ENCODE results near the gene WNT3A.

DNA sequence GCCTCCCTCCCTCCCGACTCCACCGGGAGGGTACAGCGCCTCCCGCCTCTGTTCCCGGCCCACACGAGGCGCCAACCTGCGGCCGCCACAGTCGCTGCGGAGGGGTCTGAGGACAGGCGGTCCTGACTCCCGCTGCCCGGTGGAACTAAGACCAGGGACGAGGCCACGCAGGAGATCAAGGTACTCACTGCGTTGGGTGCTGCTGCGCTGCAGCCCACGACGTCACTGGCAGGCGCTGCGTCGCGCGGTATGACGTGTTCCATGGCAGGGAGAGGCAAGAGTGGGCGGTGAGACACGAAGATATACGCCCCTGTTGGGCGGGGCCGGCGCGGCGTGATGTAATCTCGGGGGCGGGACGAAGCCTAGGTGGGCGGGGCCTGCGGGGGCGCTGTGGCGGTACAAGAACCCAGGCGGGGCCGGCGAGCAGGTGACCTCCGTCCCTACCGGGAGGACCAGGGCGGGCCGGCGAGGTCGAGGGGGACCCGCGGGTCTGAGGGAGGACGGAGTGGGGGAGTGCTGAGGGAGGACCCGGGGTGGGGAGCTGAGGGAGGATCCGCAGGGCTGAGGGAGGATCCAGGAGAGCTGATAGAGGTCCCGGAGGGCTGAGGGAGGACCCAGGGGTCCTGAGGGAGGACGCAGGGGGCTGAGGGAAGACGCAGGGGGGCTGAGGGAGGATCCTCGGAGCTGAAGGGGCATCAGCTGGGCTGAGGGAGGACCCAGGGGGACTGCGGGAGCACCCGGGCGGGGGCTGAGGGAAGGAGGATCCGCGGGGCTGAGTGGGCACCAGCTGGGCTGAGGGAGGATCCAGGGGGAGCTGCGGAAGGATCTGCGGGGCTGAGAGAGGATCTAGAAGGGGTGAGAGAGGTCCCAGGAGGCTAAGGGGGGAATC lies 102.5 kb downstream of the WNT3A start, which contains the start of gene MRPL55:
- no peak for TF ChIP-seq EZH2 (IDR thresholded peaks at IDR 0.05; ENCODE audit: low read depth, unreplicated experiment)
- TF ChIP-seq, protein P1, sequence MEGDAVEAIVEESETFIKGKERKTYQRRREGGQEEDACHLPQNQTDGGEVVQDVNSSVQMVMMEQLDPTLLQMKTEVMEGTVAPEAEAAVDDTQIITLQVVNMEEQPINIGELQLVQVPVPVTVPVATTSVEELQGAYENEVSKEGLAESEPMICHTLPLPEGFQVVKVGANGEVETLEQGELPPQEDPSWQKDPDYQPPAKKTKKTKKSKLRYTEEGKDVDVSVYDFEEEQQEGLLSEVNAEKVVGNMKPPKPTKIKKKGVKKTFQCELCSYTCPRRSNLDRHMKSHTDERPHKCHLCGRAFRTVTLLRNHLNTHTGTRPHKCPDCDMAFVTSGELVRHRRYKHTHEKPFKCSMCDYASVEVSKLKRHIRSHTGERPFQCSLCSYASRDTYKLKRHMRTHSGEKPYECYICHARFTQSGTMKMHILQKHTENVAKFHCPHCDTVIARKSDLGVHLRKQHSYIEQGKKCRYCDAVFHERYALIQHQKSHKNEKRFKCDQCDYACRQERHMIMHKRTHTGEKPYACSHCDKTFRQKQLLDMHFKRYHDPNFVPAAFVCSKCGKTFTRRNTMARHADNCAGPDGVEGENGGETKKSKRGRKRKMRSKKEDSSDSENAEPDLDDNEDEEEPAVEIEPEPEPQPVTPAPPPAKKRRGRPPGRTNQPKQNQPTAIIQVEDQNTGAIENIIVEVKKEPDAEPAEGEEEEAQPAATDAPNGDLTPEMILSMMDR (conservative IDR thresholded peaks at IDR 0.05; ENCODE audit: low read depth in 2 of 2) = 0 out of 4 replicates have a peak, but pooled peaks of 1 of the 2 experiments have one; percentile 5
- TF ChIP-seq, protein P2, sequence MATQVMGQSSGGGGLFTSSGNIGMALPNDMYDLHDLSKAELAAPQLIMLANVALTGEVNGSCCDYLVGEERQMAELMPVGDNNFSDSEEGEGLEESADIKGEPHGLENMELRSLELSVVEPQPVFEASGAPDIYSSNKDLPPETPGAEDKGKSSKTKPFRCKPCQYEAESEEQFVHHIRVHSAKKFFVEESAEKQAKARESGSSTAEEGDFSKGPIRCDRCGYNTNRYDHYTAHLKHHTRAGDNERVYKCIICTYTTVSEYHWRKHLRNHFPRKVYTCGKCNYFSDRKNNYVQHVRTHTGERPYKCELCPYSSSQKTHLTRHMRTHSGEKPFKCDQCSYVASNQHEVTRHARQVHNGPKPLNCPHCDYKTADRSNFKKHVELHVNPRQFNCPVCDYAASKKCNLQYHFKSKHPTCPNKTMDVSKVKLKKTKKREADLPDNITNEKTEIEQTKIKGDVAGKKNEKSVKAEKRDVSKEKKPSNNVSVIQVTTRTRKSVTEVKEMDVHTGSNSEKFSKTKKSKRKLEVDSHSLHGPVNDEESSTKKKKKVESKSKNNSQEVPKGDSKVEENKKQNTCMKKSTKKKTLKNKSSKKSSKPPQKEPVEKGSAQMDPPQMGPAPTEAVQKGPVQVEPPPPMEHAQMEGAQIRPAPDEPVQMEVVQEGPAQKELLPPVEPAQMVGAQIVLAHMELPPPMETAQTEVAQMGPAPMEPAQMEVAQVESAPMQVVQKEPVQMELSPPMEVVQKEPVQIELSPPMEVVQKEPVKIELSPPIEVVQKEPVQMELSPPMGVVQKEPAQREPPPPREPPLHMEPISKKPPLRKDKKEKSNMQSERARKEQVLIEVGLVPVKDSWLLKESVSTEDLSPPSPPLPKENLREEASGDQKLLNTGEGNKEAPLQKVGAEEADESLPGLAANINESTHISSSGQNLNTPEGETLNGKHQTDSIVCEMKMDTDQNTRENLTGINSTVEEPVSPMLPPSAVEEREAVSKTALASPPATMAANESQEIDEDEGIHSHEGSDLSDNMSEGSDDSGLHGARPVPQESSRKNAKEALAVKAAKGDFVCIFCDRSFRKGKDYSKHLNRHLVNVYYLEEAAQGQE (IDR thresholded peaks at IDR 0.05; ENCODE audit: unreplicated experiment) = no peak
- peak; percentile 99 for TF ChIP-seq POLR2AphosphoS5 (IDR thresholded peaks at IDR 0.05; ENCODE audit: low read depth)
- no peak for TF ChIP-seq EZH2phosphoT487 (IDR thresholded peaks at IDR 0.05; ENCODE audit: unreplicated experiment)
- no peak for TF ChIP-seq JUNB (IDR thresholded peaks at IDR 0.05; ENCODE audit: unreplicated experiment)
- peak; percentile 100 for TF ChIP-seq CREB1 (CRISPR knock-in tag; IDR thresholded peaks at IDR 0.05; ENCODE audit: low read depth)

Data from GM23338 (cell line).